Colonic mucosa (tissue), 4 donors: Measurements from ENCODE around the gene MYOM3. TPM values are rescaled to one million over a fixed set of nuclear protein-coding genes. Genes with fewer than 3 reads are reported as not detected.
A peak's percentile ranks its signal among the peaks of the same experiment; 100 is the strongest.

Source experiments
- DNase-seq: peaks from one replicate; pipeline ENCODE4 v3.0.0-alpha.2; 2020
- H3K27ac ChIP-seq: fragments of 200-600 bp; one replicate; pipeline ENCODE4 v1.8.0; 2021
- H3K27me3 ChIP-seq: fragments of 200-600 bp; one replicate; pipeline ENCODE4 v1.8.0; 2021
- H3K36me3 ChIP-seq: fragments of 200-600 bp; one replicate; pipeline ENCODE4 v1.8.0; 2021
- H3K4me1 ChIP-seq: fragments of 200-600 bp; one replicate; pipeline ENCODE4 v1.8.0; 2021; ENCODE audit warnings: mild to moderate bottlenecking
- H3K4me3 ChIP-seq: fragments of 200-600 bp; one replicate; pipeline ENCODE4 v1.8.0; 2021
- H3K9ac ChIP-seq, 2 donors: one replicate each; pipeline ENCODE4 v1.7.0; 2013; ENCODE audit warnings: control low read depth in 2 of 2, low read depth in 2 of 2, low read length in 2 of 2
- H3K9me3 ChIP-seq: fragments of 200-600 bp; one replicate; pipeline ENCODE4 v1.8.0; 2021
- intact Hi-C: fragments of 100-400 bp; cut with DNase I; formaldehyde crosslinking; loops from one replicate; pipeline ENCODE4 v1.14.1; 2022
- total RNA-seq, 2 donors: library from RNA; stranded (reverse); fragmentation: NEBNext Ultra II Directional in 1 of 2; extraction: Animal tissue kit (Norgen Biotek cat#: 25700) in 1 of 2; gene quantifications; one replicate each; pipeline ENCODE4 v1.2.1, GENCODE V29; 2021
- TF ChIP-seq, protein P1 (sequence below): fragments of 200-600 bp; IDR thresholded peaks from one replicate; pipeline ENCODE4 v1.8.0; 2022; ENCODE audit warnings: antibody characterized with exemption, mild to moderate bottlenecking
- donor health status: healthy.
- donor health status: DM: no; HTN: no; CAD: no.
- donor health status: DM: no; HTN: no; CAD: no.

MYOM3 gene
- total RNA-seq, 2 donors from 2014 or later: 1.8 to 3.3 TPM

GRCh38 chr1:24123611-24124010 is 11.7 kb upstream of the MYOM3 start:
- Histone ChIP-seq H3K9me3 (no peaks in the 10 kb centered on the region), H3K27ac (no peak overlapping the region), H3K27me3 (no peaks in the 10 kb centered on the region), H3K9ac (no peak overlapping the region), H3K36me3 (no peaks in the 10 kb centered on the region), H3K4me3 (no peak overlapping the region), H3K4me1 (peaks cover 8% of the 10 kb centered on the region)
- DNase-seq: no peak
- intact Hi-C loops: no loop called here
- TF ChIP-seq, protein P1, sequence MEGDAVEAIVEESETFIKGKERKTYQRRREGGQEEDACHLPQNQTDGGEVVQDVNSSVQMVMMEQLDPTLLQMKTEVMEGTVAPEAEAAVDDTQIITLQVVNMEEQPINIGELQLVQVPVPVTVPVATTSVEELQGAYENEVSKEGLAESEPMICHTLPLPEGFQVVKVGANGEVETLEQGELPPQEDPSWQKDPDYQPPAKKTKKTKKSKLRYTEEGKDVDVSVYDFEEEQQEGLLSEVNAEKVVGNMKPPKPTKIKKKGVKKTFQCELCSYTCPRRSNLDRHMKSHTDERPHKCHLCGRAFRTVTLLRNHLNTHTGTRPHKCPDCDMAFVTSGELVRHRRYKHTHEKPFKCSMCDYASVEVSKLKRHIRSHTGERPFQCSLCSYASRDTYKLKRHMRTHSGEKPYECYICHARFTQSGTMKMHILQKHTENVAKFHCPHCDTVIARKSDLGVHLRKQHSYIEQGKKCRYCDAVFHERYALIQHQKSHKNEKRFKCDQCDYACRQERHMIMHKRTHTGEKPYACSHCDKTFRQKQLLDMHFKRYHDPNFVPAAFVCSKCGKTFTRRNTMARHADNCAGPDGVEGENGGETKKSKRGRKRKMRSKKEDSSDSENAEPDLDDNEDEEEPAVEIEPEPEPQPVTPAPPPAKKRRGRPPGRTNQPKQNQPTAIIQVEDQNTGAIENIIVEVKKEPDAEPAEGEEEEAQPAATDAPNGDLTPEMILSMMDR: no peak

DNA sequence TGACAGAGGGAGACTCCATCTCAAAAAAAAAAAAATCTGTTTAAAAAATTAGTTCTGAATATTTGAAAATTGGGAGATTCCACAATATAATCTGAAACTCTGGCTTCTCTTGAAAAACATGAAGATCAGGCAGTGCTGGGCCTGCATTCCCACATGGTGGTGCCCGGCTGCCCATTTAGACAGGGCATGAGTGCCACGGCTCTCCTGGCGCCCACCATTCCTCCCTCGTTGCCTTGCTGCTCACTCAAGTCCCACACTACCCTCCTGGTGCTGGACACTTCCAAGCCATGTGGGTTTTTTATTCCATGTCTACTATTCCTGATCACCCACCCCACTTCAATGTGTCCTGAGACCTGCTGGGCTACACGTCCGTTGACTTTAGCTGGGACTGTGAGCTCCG is 10.8 kb upstream of the MYOM3 start:
- Histone ChIP-seq H3K9ac (no peak overlapping the region), H3K9me3 (no peaks in the 10 kb centered on the region), H3K4me1 (peaks cover 9% of the 10 kb centered on the region), H3K27ac (no peak overlapping the region), H3K27me3 (no peaks in the 10 kb centered on the region), H3K36me3 (no peaks in the 10 kb centered on the region), H3K4me3 (no peak overlapping the region)
- TF ChIP-seq, protein P1: no peak
- intact Hi-C loops: no loop called here
- no peak for DNase-seq

DNA sequence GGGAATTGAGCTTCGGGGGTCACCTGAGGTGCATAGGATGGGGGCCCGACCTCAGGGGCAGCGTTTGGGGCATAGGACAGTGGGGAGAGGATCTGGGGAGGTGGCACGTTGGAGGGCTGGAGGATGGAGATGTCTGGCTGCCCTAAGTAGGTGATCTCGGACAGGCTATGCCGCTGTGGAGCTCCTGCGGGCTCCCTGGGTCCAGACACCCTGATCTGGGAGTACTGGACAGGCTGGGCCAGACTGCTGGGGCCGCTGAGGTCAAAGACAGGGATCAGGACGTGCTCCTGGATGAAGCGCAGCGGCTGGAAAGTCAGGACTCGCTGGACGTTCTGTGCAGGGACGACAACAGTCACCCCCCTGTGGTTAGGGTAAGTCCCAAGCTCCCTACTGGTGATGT is 9.5 kb upstream of the MYOM3 start:
- intact Hi-C loops: no loop called here
- Histone ChIP-seq H3K27ac (no peak overlapping the region), H3K9ac (no peak overlapping the region), H3K4me1 (peaks cover 9% of the 10 kb centered on the region), H3K27me3 (no peaks in the 10 kb centered on the region), H3K9me3 (no peaks in the 10 kb centered on the region), H3K36me3 (no peaks in the 10 kb centered on the region), H3K4me3 (no peak overlapping the region)
- DNase-seq: no peak
- TF ChIP-seq, protein P1: no peak

- H3K27ac ChIP-seq: peak overlapping the region; percentile 77
Observed at GRCh38 chr1:24120965-24121364, 9.0 kb upstream of the MYOM3 start.

GRCh38 chr1:24119859-24120756 is 8.2 kb upstream of the MYOM3 start:
- intact Hi-C loops: no loop called here
- peak; percentile 77 for DNase-seq
- H3K27me3 ChIP-seq: no peaks in the 10 kb centered on the region
- H3K36me3 ChIP-seq: no peaks in the 10 kb centered on the region
- peak overlapping the region; percentile 77 for H3K27ac ChIP-seq
- H3K9ac ChIP-seq: peak overlapping the region; percentile 24 to 48
- TF ChIP-seq, protein P1: no peak
- H3K4me3 ChIP-seq: no peak overlapping the region
- no peaks in the 10 kb centered on the region for H3K9me3 ChIP-seq
- peaks cover 9% of the 10 kb centered on the region for H3K4me1 ChIP-seq

More at GRCh38 chr1:24120965-24121364, 9.0 kb upstream of the MYOM3 start:
- Histone ChIP-seq H3K4me1 (peaks cover 9% of the 10 kb centered on the region), H3K9ac (peak overlapping the region; percentile 24 to 48), H3K27me3 (no peaks in the 10 kb centered on the region), H3K9me3 (no peaks in the 10 kb centered on the region), H3K36me3 (no peaks in the 10 kb centered on the region), H3K4me3 (no peak overlapping the region)
- intact Hi-C loops: no loop called here
- DNase-seq: no peak
- TF ChIP-seq, protein P1: no peak
